ENCODE results near the gene CSNK1G3. TPM values are rescaled to one million over a fixed set of nuclear protein-coding genes. Genes with fewer than 3 reads are reported as not detected.

CSNK1G3 gene
- total and polyA plus RNA-seq, 2 of the 4 experiments (the other 2 are of a cell fraction), result 16.4 to 26.2 TPM

DNA sequence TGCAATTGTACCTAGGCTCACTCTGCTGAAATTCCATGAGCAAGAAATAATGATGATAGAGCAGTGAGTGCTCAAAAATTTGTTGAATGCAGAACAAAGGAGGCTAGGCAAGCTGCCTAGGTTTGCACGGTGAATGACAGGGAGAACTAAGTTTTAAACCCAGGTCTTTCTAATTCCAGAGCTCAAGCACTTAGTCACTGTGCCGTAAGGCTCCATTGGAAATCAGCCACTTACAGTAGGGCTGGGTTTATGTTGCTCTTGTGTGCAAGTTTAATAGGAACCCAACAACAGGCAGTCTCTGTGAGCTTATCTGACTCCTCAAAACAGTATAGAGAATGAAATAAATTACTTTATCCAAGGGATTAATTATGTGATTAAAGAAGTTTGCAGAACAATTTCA, 147.0 kb downstream of the CSNK1G3 start:
- Histone ChIP-seq H3K4me3 (ENCODE audit: insufficient read depth, low read depth, low read length) (no peak overlapping the region), H3K79me1 (ENCODE audit: low read depth in 1 of 2, low read length in 2 of 2) (no peaks in the 10 kb centered on the region), H3K18ac (ENCODE audit: low read depth, low read length) (no peak overlapping the region), H2BK15ac (ENCODE audit: low read depth, low read length) (no peak overlapping the region), H4K91ac (ENCODE audit: insufficient read depth, low read depth, low read length) (no peak overlapping the region), H2AK5ac (ENCODE audit: low read depth, low read length) (no peak overlapping the region), H3K27ac (ENCODE audit: insufficient read depth, low read length) (no peak overlapping the region), H3K4me2 (ENCODE audit: low read depth, low read length) (no peak overlapping the region), H3K23ac (ENCODE audit: low read depth, low read length) (no peak overlapping the region), H2BK20ac (ENCODE audit: low read depth, low read length) (no peak overlapping the region), H4K20me1 (ENCODE audit: insufficient read depth, low read length) (no peaks in the 10 kb centered on the region), H2BK120ac (ENCODE audit: low read depth, low read length) (no peak overlapping the region), H3K36me3 (ENCODE audit: control insufficient read depth, insufficient read depth, low read length) (no peaks in the 10 kb centered on the region), H2BK5ac (ENCODE audit: low read depth, low read length, poor library complexity, severe bottlenecking) (no peak overlapping the region), H3K4ac (ENCODE audit: low read depth, low read length) (no peak overlapping the region), H2AFZ (replicated peaks; ENCODE audit: low read length, poor library complexity) (no peak overlapping the region), H3K56ac (ENCODE audit: extremely low read depth, insufficient read depth, low read length) (no peak overlapping the region), H4K5ac (ENCODE audit: low read depth, low read length) (no peak overlapping the region), H3K4me1 (ENCODE audit: control insufficient read depth, insufficient read depth, low read length) (no peaks in the 10 kb centered on the region), H3K27me3 (ENCODE audit: control insufficient read depth, insufficient read depth, low read length) (no peaks in the 10 kb centered on the region), H2AK9ac (replicated peaks; ENCODE audit: low read depth, low read length, poor library complexity) (no peak overlapping the region), H3K9me3 (ENCODE audit: control insufficient read depth, insufficient read depth, low read length) (peaks cover 3% of the 10 kb centered on the region; the same call in 1 of the 2 replicates), H3K9me1 (ENCODE audit: insufficient read depth, low read length) (no peaks in the 10 kb centered on the region), H3K9ac (ENCODE audit: low read depth, low read length) (no peak overlapping the region), H3K14ac (replicated peaks; ENCODE audit: low read depth, low read length) (no peak overlapping the region), H4K8ac (ENCODE audit: low read depth in 2 of 2, low read length in 2 of 2) (no peak overlapping the region)
- ATAC-seq (ENCODE audit: low read depth) (no peak; the same call in 1 of the 2 replicates), DNase-seq (no peak)
- intact Hi-C loops (cut with micrococcal nuclease) (no loop called here), dilution Hi-C loops (cut with HindIII; ENCODE audit: low sequenced_read_pairs, unreplicated experiment) (no loop called here), in situ Hi-C loops (cut with MboI; ENCODE audit: low sequenced_read_pairs) (no loop called here)
- 80% methylated on average over 1 of the region's 2 CpGs; no CpG with 5 or more reads in 1 of the 2 experiments for WGBS, 2 experiments (ENCODE audit: extremely low coverage in 2 of 2, insufficient read length in 1 of 2)
- no TSS peak for BruUV-seq (replicated peaks)
- TF ChIP-seq POLR2A (IDR thresholded peaks at IDR 0.05; ENCODE audit: low read depth, low read length) (no peak), NFE2L2 (IDR thresholded peaks at IDR 0.05; ENCODE audit: low read depth, low read length) (no peak), RCOR1 (IDR thresholded peaks at IDR 0.05; ENCODE audit: insufficient replicate concordance, low read length) (no peak), CHD1 (IDR thresholded peaks at IDR 0.05; ENCODE audit: low read depth, low read length) (no peak), MAFK (IDR thresholded peaks at IDR 0.05; ENCODE audit: low read depth, low read length) (no peak), BHLHE40 (IDR thresholded peaks at IDR 0.05; ENCODE audit: low read depth, low read length) (no peak), RAD21 (IDR thresholded peaks at IDR 0.05; ENCODE audit: low read length) (no peak), FOS (IDR thresholded peaks at IDR 0.05; ENCODE audit: low read depth, low read length) (no peak), MAZ (IDR thresholded peaks at IDR 0.05; ENCODE audit: borderline replicate concordance, low read depth, low read length) (no peak), SMC3 (IDR thresholded peaks at IDR 0.05; ENCODE audit: low read depth, low read length) (no peak), MXI1 (IDR thresholded peaks at IDR 0.05; ENCODE audit: borderline replicate concordance, low read depth, low read length) (no peak)
- TF ChIP-seq, protein P1, sequence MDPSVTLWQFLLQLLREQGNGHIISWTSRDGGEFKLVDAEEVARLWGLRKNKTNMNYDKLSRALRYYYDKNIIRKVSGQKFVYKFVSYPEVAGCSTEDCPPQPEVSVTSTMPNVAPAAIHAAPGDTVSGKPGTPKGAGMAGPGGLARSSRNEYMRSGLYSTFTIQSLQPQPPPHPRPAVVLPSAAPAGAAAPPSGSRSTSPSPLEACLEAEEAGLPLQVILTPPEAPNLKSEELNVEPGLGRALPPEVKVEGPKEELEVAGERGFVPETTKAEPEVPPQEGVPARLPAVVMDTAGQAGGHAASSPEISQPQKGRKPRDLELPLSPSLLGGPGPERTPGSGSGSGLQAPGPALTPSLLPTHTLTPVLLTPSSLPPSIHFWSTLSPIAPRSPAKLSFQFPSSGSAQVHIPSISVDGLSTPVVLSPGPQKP (IDR thresholded peaks at IDR 0.05; ENCODE audit: borderline replicate concordance, low read depth, low read length), result no peak
- TF ChIP-seq, protein P2, sequence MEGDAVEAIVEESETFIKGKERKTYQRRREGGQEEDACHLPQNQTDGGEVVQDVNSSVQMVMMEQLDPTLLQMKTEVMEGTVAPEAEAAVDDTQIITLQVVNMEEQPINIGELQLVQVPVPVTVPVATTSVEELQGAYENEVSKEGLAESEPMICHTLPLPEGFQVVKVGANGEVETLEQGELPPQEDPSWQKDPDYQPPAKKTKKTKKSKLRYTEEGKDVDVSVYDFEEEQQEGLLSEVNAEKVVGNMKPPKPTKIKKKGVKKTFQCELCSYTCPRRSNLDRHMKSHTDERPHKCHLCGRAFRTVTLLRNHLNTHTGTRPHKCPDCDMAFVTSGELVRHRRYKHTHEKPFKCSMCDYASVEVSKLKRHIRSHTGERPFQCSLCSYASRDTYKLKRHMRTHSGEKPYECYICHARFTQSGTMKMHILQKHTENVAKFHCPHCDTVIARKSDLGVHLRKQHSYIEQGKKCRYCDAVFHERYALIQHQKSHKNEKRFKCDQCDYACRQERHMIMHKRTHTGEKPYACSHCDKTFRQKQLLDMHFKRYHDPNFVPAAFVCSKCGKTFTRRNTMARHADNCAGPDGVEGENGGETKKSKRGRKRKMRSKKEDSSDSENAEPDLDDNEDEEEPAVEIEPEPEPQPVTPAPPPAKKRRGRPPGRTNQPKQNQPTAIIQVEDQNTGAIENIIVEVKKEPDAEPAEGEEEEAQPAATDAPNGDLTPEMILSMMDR (conservative IDR thresholded peaks at IDR 0.05; ENCODE audit: low read depth, low read length), result no peak
- ChIA-PET POLR2A (ENCODE audit: unreplicated experiment) (no interaction called here), CTCF (no interaction called here)

All from IMR-90 (cell line).